HG03066 (cell line): ENCODE results near the gene C2orf74.
"Not testable (repeated sequence)": the region's sequence is repeated elsewhere in the genome, so short reads cannot be mapped to it uniquely, and the experiment has no call there.

Experiments
- ATAC-seq: cut with Tn5 transposase; IDR thresholded peaks from one replicate; pipeline ENCODE4 v1.9.1; 2021; ENCODE audit warnings: low read depth; ENCODE audit not compliant: unreplicated experiment

Gene C2orf74

GRCh38 chr2:61161888-61162287 lies at the start of gene C2orf74:
TSS of gene C2orf74 (plus strand) at chr2:61162188. CDS start at chr2:61162515, 327 bp downstream.
- no peak for ATAC-seq

GRCh38 chr2:61114147-61114546 lies 47.8 kb upstream of the C2orf74 start:
- ATAC-seq = no peak

- no peak for ATAC-seq
Observed at GRCh38 chr2:61116302-61116701, 45.7 kb upstream of the C2orf74 start.

- no peak for ATAC-seq
Observed at GRCh38 chr2:61117534-61117933, 44.5 kb upstream of the C2orf74 start.

GRCh38 chr2:61125123-61125710 lies 36.8 kb upstream of the C2orf74 start:
- no peak for ATAC-seq

GRCh38 chr2:61125798-61126197 lies 36.2 kb upstream of the C2orf74 start:
- ATAC-seq = no peak

- not testable (repeated sequence) for ATAC-seq
Observed at GRCh38 chr2:61128122-61128521, 33.9 kb upstream of the C2orf74 start.

- ATAC-seq = no peak
Observed at GRCh38 chr2:61134141-61134540, 27.8 kb upstream of the C2orf74 start.

GRCh38 chr2:61135510-61135909 lies 26.5 kb upstream of the C2orf74 start:
- ATAC-seq = no peak

GRCh38 chr2:61138859-61139258 lies 23.1 kb upstream of the C2orf74 start:
- ATAC-seq = no peak

GRCh38 chr2:61141151-61141550 lies 20.8 kb upstream of the C2orf74 start:
- no peak for ATAC-seq

GRCh38 chr2:61144697-61145268 lies 17.2 kb upstream of the C2orf74 start:
- peak; percentile 85 for ATAC-seq

- no peak for ATAC-seq
Observed at GRCh38 chr2:61145990-61146389, 16.0 kb upstream of the C2orf74 start.

GRCh38 chr2:61148091-61148490 lies 13.9 kb upstream of the C2orf74 start:
- ATAC-seq = not testable (repeated sequence)

- no peak for ATAC-seq
Observed at GRCh38 chr2:61149074-61149473, 12.9 kb upstream of the C2orf74 start.

GRCh38 chr2:61151436-61151835 lies 10.6 kb upstream of the C2orf74 start:
- no peak for ATAC-seq

GRCh38 chr2:61157371-61158003 lies 4.5 kb upstream of the C2orf74 start:
- no peak for ATAC-seq

- no peak for ATAC-seq
Observed at GRCh38 chr2:61158356-61158955, 3.5 kb upstream of the C2orf74 start.

- ATAC-seq = no peak
Observed at GRCh38 chr2:61162721-61163120, 733 bp downstream of the C2orf74 start.

GRCh38 chr2:61165082-61165481 lies 3.1 kb downstream of the C2orf74 start:
- ATAC-seq = not testable (repeated sequence)

GRCh38 chr2:61165946-61166345 lies 4.0 kb downstream of the C2orf74 start:
- ATAC-seq = no peak

- ATAC-seq = no peak
Observed at GRCh38 chr2:61167579-61167978, 5.6 kb downstream of the C2orf74 start.
